ENCODE results near the gene DCTPP1. TPM values are rescaled to one million over a fixed set of nuclear protein-coding genes. Genes with fewer than 3 reads are reported as not detected.

DCTPP1 gene
- total RNA-seq, 1 donor from 2014 or later: 49.9 TPM

DNA sequence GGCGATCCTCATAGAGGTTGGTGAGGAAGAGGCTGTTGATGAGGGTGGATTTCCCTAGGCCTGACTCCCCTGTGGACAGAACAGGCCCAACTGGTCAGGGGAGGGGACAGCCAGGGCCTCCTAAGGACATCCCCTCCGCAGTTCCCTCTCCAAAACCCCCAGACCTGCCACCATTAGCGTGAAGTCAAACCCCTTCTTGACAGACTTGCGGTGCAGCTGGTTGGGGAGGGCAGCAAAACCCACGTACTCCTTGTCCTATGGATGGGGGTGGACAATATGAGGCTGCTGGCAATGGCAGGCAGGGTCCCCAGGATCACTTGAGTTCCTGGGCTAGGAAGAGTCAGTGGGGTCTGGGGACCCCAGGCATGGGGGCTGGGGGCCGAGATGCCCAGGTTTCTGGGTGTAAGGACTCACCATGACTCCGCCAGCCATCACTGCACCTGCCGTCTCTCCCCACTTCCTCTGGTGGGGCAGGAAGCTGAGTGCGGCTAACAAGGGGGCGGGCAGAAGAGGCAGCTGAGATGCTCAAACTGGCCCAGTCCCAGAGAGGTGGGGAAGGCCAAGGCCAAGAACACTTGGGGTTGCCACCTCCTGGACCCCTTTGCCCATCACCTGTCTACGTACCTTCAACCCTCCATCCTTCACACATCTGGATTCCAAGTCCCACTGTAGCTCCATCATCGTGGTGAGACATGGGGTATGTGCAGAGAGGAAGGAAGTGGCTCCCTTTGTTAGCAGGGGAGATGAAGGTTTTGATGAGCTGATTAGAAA lies 47.5 kb downstream of the DCTPP1 start, which contains the start of gene SEPTIN1:
SEPTIN1 (minus strand) TSS at position 451 of the 771 bp plus-strand sequence; CDS start at position 432, 19 bp downstream.
- DNase-seq (ENCODE audit: low spot score): no peak

- DNase-seq (ENCODE audit: low spot score): no peak
These were observed 48.4 kb downstream of the DCTPP1 start for GRCh38 chr16:30381291-30382041.

GRCh38 chr16:30380803-30381208 lies 49.0 kb downstream of the DCTPP1 start:
- DNase-seq (ENCODE audit: low spot score): no peak

DNA sequence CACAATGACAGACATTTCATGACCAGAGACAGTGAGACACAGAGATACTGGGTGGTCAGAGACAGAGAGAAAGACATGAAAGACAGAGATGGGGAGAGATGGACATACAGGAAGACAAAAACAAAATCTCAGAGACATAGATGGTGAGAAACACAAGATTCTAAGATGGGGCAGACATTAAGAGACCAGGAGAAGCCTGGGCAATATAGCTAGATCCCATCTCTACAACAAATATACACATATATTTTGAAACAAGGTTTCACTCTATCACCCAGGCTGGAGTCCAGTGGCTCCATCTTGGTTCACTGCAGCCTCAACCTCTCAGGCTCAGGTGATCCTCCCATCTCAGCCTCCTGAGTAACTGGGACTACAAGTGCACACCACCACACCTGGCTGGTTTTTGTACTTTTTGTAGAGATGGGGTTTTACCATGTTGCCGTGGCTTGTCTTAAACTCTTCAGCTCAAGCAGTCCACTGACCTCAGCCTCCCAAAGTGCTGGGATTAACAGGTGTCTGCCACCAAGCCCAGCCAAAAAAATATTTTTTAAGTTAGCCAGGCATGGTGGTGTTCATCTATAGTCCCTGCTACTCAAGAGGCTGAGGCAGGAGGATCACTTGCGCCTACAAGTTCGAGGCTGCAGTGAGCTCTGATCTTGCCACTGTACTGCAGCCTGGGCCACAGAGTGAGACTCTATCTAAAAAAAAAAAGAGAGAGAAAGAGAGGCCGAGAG lies 49.6 kb downstream of the DCTPP1 start:
- DNase-seq (ENCODE audit: low spot score): no peak

DNA sequence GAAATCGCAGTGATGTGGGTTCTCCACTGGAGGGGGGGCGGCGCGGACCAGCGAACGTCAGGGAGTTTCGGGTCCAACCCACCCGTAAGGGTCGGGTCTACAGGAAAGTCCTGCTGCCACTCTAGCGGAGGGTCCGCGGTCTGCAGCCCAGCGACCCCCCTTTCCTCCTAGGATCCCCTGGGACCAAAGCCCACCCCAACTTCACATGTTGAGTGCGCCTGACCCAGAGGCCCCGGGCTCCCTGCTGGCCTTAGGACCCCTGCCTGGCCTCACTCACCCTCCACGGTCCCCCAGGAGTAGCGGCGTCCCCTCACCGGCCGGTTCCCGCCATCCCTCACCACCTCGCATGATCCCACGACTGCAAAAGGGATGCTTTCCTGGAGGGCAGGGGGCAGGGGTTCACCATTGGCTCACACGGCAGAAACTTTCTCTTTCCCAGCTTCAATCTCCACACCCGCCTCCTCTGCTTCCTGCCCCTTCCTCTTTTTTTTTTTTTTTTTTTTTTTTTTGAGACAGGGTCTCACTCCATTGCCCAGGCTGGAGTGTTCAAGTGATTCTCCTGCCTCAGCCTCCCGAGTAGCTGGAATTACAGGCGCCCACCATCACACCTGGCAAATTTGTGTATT lies 50.6 kb downstream of the DCTPP1 start:
- DNase-seq (ENCODE audit: low spot score): no peak

DNA sequence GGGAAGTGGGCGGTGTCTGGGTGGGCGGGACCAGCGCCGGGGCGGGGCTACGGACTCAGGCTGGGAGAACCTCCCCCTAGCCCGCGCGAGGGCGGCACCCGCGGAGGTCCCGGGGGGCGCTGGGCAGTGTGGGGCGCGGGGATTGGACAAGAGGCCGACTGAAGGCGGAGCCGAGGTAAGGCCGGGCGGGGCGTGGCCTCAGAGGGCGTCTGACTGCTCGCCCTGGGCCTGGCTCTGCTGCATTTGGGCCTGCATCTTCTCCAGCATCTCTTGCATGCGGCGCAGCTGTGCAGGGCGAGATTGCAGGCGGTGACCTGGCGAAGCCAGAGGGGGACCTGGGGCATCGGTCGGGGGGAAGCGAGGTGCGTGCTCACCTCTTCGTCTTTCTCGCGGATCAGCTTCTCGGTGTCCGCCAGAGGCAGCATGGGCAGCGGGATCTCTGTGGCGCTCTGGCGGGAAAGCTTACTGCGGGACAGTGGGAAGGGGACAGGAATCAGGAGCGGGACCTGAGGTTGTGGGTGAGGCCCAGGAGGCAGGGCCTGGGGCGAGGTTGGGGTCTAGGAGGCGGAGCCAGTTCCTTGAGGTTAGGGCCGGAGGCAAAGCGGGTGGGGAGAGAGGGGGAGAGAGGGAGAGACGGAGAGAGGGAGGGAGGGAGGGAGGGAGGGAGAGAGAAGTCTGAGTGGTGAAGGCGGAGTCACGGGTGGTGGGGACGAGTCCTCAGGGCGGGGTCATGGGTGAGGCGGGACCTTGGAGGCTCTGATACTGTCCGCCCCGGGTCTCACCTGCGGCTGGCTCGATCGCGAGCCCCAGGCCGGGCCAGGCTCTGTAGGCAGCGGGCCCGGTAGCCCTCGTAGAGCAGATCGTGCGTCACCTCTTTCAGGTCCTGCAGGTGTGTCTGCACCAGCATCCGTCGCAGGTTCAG lies 51.3 kb downstream of the DCTPP1 start:
- DNase-seq (ENCODE audit: low spot score): peak; percentile 99

DNA sequence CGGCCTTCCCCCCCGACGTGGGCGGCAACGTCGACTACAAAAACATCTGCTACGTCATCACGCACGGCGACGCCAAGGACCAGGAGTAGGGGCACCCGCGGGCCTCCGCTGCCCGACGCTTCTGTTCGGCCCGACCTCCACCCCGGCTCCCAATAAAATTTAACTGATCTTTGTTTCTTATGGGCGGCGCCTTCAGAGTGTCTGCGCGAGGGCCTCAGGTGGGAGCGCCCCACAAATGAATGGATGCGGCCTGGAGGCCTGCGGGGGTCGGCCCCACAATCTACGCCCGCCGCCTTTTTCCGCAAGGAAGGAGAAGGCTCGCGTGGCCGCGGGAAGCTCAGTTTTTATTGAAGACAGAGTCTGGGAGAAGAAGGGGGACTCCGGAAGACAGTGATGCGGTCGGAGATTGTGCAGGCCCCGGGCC lies 52.0 kb downstream of the DCTPP1 start:
- peak; percentile 95 for DNase-seq (ENCODE audit: low spot score)

GRCh38 chr16:30377050-30377811 lies 52.6 kb downstream of the DCTPP1 start:
- no peak for DNase-seq (ENCODE audit: low spot score)

DNA sequence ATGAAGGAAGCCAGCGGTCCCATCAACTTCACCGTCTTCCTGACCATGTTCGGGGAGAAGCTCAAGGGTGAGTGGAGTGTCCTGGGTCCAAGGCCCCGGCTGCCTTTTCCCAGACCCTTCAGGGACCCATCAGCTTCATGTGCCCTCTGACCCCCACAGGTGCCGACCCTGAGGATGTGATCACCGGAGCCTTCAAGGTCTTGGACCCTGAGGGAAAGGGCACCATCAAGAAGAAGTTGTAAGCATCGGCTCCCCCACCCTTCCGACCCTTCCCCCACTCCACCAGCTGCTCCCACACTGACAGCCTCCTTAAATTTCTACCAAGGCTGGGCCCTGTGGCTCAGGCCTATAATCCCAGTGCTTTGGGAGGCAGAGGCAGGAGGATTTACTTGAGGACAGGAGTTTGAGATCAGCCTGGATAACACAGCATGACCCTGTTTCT lies 53.3 kb downstream of the DCTPP1 start:
- DNase-seq (ENCODE audit: low spot score): no peak

DNA sequence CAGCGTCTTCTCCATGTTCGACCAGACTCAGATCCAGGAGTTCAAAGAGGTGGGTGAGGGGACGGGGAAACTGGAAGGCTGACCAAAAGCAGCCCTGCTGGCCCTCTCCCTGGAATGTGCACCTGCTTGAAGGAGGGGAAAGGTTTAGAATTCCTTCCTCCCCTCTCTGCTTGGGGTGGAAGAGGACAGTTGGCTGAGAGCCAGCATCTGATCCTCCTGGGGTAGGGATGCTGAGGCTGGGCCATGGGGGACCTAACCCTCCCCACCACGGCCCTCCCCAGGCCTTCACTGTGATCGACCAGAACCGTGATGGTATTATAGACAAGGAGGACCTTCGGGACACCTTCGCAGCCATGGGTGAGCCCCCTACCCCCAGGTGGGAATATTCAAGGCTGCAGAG lies 54.0 kb downstream of the DCTPP1 start:
- no peak for DNase-seq (ENCODE audit: low spot score)

- DNase-seq (ENCODE audit: low spot score): no peak
These were observed 55.3 kb downstream of the DCTPP1 start, which contains the start of gene MYL11 for GRCh38 chr16:30374538-30374937. TSS of gene MYL11 (plus strand) at chr16:30374802. CDS start at chr16:30374858, 56 bp downstream.

Other genes with a start within 250 kb of the DCTPP1 start
- 24.2 TPM for gene CORO1A, start 246.4 kb downstream of the DCTPP1 start, total RNA-seq
- 82.9 TPM for gene BOLA2B, start 236.4 kb downstream of the DCTPP1 start, total RNA-seq
- 36.4 TPM for gene SLX1A, start 236.2 kb downstream of the DCTPP1 start, total RNA-seq
- 28.3 TPM for gene SULT1A3, start 230.8 kb downstream of the DCTPP1 start, total RNA-seq
- 48.8 TPM for gene NPIPB13, start 181.6 kb downstream of the DCTPP1 start, total RNA-seq
- 69.0 TPM for gene CD2BP2, start 74.7 kb downstream of the DCTPP1 start, total RNA-seq
- gene TBC1D10B, start 59.5 kb downstream of the DCTPP1 start, total RNA-seq: 36.9 TPM
- gene MYL11, start 55.2 kb downstream of the DCTPP1 start, total RNA-seq: 2.9 TPM
- 8.2 TPM for gene SEPTIN1, start 47.5 kb downstream of the DCTPP1 start, total RNA-seq
- gene ZNF48, start 34.6 kb downstream of the DCTPP1 start, total RNA-seq: 8.1 TPM
- gene ZNF771, start 22.4 kb downstream of the DCTPP1 start, total RNA-seq: 5.2 TPM
- gene SEPHS2, start 15.8 kb upstream of the DCTPP1 start, total RNA-seq: 36.2 TPM
- gene ITGAL, start 42.7 kb upstream of the DCTPP1 start, total RNA-seq: 8.9 TPM
- gene ZNF768, start 96.5 kb upstream of the DCTPP1 start, total RNA-seq: 37.6 TPM
- 10.4 TPM for gene ZNF747, start 104.8 kb upstream of the DCTPP1 start, total RNA-seq
- 6.9 TPM for gene ZNF764, start 128.3 kb upstream of the DCTPP1 start, total RNA-seq
- gene ZNF688, start 141.7 kb upstream of the DCTPP1 start, total RNA-seq: 10.8 TPM
- gene ZNF785, start 155.7 kb upstream of the DCTPP1 start, total RNA-seq: 25.2 TPM
- 10.2 TPM for gene ZNF689, start 180.4 kb upstream of the DCTPP1 start, total RNA-seq
- 37.8 TPM for gene PRR14, start 220.9 kb upstream of the DCTPP1 start, total RNA-seq
- 82.5 TPM for gene FBRS, start 228.4 kb upstream of the DCTPP1 start, total RNA-seq

Data from ureter (tissue), 1 donor.